ENCODE data around the gene ARMC9. TPM values are rescaled to one million over a fixed set of nuclear protein-coding genes. Genes with fewer than 3 reads are reported as not detected.
"Not testable (repeated sequence)": the region's sequence is repeated elsewhere in the genome, so short reads cannot be mapped to it uniquely, and the experiment has no call there.

The ARMC9 gene
- total RNA-seq, 1 donor from 2014 or later: 4.2 TPM

DNA sequence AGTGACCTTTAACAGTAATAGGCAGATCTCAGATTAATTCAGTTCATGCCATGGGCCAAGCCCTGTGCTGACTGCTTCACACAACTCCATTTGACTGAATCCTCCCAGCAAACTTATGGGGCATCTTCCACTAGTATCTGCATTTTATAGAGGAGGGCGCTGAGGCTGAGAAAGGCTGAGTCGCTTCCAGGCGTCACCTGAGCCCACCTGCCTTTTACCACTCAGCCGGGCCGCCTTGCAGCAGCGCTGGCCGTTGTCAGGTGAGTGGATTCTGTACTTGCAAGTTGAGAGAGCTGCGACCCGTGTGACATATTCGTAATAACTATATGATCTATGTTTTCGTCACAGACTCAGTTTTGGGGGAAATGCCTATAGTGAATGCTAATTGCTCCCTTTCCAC, 137.8 kb downstream of the ARMC9 start:
- no peak for DNase-seq (ENCODE audit: low read depth in 2 of 2)

DNA sequence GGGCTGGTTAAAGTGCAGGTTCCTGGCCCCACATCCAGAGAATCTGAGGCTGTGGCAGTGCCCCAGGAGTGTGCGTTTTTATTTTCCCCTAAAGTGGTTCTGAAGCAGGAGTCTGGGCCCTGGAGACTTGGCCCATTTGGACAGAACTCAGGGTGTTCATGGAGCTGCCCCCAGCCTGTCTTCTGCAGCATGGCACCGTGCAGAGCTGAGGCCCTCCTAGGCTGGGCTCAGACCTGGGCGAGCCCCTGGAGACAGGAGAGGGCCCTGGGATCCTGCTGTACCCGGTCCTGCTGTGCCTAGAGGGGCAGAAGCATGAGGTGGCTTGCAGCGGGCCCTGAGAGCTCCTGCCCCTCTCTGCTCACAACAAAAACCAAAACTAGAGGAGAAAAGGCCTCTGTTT, 138.3 kb downstream of the ARMC9 start:
- no peak for DNase-seq (ENCODE audit: low read depth in 2 of 2)

DNA sequence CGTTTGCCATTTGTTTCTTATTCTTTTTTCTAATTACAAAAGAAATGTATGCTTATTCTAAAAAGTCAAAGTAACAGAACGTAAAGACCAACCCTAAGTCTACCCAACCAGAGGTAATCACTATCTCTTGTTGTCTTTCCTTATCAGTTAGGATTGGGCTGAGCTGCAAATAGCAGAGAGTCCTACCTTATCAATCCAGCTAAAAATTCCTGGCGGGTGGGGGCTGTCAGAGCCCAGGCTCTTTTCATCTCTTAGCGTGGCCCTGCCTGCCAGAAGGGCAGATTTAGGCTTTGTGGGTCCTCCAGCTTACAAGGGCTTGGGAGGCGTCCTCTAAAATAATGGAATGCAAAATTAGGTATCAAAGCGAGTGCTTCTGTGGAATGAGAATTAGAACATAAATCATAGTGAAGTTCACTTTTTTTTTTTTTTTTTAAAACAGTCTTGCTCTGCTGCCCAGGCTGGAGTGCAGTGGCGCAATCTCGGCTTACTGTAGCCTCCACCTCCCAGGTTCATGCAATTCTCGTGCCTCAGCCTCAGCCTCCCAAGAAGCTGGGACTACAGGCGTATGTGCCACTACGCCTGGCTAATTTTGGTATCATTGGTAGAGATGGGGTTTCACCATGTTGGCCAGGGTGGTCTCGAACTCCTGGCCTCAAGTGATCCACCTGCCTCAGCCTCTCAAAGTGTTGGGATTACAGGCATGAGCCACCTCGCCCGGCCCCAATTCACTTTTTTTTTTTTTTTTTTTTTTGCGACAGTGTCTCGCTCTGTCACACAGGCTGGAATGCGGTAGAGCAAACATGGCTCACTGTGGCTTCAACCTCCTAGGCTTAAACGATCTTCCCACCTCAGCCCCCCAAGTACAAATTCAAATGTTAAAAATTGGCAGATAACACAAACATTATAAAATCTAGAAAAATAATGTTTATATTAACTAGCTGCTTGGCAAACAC, 139.7 kb downstream of the ARMC9 start:
- DNase-seq (ENCODE audit: low read depth in 2 of 2): no peak

DNA sequence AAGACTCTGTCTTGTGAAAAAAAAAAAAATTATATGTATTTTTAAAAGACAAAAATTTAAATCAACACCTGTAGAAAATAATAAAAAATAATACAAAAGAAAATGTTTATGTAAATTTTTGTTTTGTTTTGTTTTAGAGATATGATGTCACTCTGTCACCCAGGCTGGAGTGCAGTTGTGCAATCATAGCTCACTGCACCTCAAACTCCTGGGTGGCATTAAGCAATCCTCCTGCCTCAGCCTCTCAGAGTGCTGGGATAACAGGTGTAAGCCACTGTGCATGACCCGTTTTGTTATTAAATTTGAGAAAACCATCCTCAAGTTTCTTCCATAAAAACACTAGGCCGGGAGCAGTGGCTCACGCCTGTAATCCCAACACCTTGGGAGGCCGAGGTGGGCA, 140.9 kb downstream of the ARMC9 start:
- DNase-seq (ENCODE audit: low read depth in 2 of 2): no peak

- DNase-seq (ENCODE audit: low read depth in 2 of 2): no peak
These were observed 142.7 kb downstream of the ARMC9 start for GRCh38 chr2:231341100-231341499.

GRCh38 chr2:231342061-231342711, 143.8 kb downstream of the ARMC9 start:
- no peak for DNase-seq (ENCODE audit: low read depth in 2 of 2)

- DNase-seq (ENCODE audit: low read depth in 2 of 2): no peak
These were observed 144.7 kb downstream of the ARMC9 start for GRCh38 chr2:231343006-231343710.

GRCh38 chr2:231343988-231344387, 145.6 kb downstream of the ARMC9 start:
- DNase-seq (ENCODE audit: low read depth in 2 of 2): no peak

DNA sequence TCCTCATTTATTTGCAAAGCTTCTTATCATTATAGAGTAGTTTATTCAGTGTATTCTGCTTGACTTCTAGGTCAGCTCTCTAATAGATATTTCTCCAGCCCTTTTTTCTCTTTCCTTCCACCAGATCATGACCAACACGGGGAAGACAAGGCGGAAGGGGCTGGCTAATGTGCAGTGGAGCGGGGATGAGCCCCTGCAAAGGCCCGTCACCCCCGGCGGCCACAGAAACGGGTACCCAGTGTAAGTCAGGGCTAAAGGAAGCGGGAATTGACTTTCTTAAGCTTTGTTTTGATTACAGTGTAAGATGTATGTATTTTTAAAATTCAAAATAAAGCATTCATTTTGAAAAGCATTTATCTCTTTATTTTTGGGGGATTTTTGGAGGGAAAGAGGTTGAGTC, 146.4 kb downstream of the ARMC9 start:
- DNase-seq (ENCODE audit: low read depth in 2 of 2): no peak

DNA sequence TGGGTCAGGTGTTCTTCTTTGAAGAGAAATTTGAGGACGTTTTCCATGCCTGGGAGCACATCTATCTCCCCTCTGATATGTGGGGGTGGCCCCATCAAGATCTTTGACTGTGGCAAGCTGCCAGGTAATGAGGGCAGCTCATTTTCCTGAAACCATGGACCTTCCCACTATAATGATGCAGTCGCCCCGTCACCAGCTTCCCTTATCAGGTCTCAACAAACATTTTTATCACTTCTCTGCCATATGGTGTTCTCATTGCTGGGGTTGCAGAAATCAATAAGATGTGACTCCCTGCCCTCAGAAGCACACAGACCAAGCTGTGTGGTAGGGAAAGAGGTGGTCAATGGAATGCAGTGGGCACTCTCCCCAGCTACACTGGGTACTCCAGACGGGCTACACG, 148.7 kb downstream of the ARMC9 start:
- DNase-seq (ENCODE audit: low read depth in 2 of 2): no peak

GRCh38 chr2:231347638-231348037, 149.2 kb downstream of the ARMC9 start:
- DNase-seq (ENCODE audit: low read depth in 2 of 2): no peak

GRCh38 chr2:231348173-231348572, 149.7 kb downstream of the ARMC9 start:
- peak in 1 of 2 donors; percentile 42 for DNase-seq (ENCODE audit: low read depth in 2 of 2)

GRCh38 chr2:231348704-231349373, 150.4 kb downstream of the ARMC9 start:
- DNase-seq (ENCODE audit: low read depth in 2 of 2): no peak

GRCh38 chr2:231349374-231349735, 150.9 kb downstream of the ARMC9 start:
- not testable (repeated sequence) for DNase-seq (ENCODE audit: low read depth in 2 of 2)

GRCh38 chr2:231351648-231352047, 153.2 kb downstream of the ARMC9 start:
- no peak for DNase-seq (ENCODE audit: low read depth in 2 of 2)

GRCh38 chr2:231353469-231353868, 155.0 kb downstream of the ARMC9 start:
- DNase-seq (ENCODE audit: low read depth in 2 of 2): no peak

DNA sequence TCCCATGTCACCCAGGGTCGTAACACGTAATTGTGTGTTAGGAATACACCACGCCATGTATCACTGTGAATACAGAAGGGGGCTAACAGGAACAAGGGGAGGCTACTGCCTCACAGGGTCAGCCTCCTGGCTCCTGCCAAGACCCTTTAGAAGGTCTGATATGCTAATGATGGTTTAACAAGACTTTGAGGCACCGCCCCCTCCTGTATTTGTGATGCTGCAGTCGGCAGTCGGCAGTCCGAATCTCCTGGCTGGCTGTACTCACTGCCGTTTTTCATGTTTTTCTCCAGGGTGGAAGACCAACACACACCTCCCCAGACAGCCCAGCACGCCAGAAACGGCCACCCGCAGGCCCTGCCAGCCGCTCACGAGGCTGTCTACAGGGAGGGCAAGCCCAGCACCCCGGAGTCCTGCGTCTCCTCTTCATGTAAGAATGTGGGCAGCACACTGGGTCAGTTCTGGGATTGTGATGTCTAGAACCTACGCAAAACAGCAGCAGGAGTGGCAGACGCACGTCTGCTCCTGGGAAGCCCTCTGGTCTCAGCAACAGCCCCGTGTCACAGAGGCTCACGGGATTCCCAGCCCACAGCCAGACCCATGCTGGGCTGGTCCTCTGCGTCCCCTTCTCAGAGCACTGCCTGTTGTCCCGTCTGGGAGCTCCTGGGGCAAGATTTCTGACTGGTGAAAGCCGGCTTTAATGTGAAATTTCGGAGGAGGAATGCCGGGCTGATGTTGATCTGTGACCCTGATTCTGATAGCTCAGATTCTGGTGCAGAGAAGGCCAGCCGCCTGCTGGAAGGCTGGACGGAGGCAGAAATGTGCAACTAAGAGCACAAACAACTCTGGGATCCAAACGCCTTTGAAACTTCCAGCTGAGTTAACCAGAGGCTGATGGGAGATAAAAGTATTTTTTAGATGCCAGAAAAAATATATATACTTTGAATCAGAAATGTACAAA, 157.4 kb downstream of the ARMC9 start:
- no peak for DNase-seq (ENCODE audit: low read depth in 2 of 2)

DNA sequence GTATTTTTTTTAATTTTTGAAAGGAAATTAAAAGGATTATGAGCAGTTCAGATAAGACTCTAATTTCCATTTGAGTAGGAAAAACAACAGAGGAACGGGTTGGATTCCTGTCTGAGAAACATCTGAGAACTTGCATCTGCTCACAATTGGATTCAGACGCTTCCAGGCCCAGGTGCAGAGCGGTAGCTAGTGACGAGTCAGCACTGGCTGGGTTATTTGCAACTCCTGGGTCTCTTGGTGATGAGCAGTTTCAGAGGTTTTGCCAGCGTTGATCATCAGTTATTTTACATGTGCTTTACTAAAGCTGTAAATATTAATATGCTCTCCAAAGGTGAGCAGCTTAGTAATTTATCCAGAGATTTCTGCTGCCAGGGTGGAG, 158.0 kb downstream of the ARMC9 start:
- DNase-seq (ENCODE audit: low read depth in 2 of 2): no peak

- no peak for DNase-seq (ENCODE audit: low read depth in 2 of 2)
These were observed 158.6 kb downstream of the ARMC9 start for GRCh38 chr2:231357048-231357447.

DNA sequence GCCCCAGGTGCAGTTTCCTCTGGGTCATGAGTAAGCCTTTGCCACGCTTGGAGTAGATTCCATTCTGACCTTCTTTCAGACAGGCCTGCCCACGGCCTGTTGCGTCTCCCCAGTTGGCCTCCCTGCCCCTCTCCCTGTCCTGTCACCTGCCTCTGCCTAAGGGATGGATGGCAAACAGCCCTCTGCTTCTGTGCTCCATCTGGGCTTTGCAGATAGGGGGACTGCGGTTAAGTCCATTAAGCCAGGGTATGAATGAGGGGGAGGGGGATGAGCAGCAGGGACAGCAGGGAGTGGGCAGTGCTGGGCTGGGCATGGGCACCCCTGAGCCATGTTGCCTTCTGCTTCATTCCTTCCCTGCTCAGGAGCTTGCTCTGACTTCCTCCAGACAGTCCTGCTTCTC, 159.5 kb downstream of the ARMC9 start:
- DNase-seq (ENCODE audit: low read depth in 2 of 2): no peak

- no peak for DNase-seq (ENCODE audit: low read depth in 2 of 2)
These were observed 161.0 kb downstream of the ARMC9 start for GRCh38 chr2:231359441-231359840.

Data from lung microvascular endothelial cell (primary cell).